SJSA1 (cell line): ENCODE measurements around the gene FTO. TPM values are rescaled to one million over a fixed set of nuclear protein-coding genes. Genes with fewer than 3 reads are reported as not detected.
"Not testable (repeated sequence)": the region's sequence is repeated elsewhere in the genome, so short reads cannot be mapped to it uniquely, and the experiment has no call there.

Experiments used
- DNase-seq, 2 experiments: peaks; one replicate each; pipeline ENCODE4 v3.0.0-alpha.2; 2015 to 2020; ENCODE audit warnings: low spot score in 2 of 2, low read depth in 1 of 2
- H3K27ac ChIP-seq: fragments of 250-450 bp; sonication (Bioruptor Pico); 2 replicates; pipeline ENCODE4 v1.5.1; 2020; ENCODE audit warnings: mild to moderate bottlenecking, moderate library complexity
- H3K27me3 ChIP-seq: fragments of 250-450 bp; sonication (Bioruptor Pico); replicated peaks from 2 replicates; pipeline ENCODE4 v1.5.1; 2020; ENCODE audit warnings: mild to moderate bottlenecking, moderate library complexity
- H3K36me3 ChIP-seq: fragments of 250-450 bp; sonication (Bioruptor Pico); 2 replicates; pipeline ENCODE4 v1.5.1; 2020; ENCODE audit warnings: mild to moderate bottlenecking
- H3K4me1 ChIP-seq: fragments of 250-450 bp; sonication (Bioruptor Pico); replicated peaks from 2 replicates; pipeline ENCODE4 v1.6.1; 2021; ENCODE audit warnings: mild to moderate bottlenecking
- H3K4me3 ChIP-seq: fragments of 250-450 bp; sonication (Bioruptor Pico); 2 replicates; pipeline ENCODE4 v1.5.1; 2020; ENCODE audit warnings: mild to moderate bottlenecking
- H3K9me3 ChIP-seq: fragments of 250-450 bp; sonication (Bioruptor Pico); replicated peaks from 2 replicates; pipeline ENCODE4 v1.5.1; 2020; ENCODE audit warnings: mild to moderate bottlenecking
- total RNA-seq: library from RNA; depleted of rRNA; stranded (reverse); fragments of >200 nt; shearing (Covaris generic); gene quantifications from 2 replicates; pipeline ENCODE4 v1.2.3, GENCODE V29; 2014

The FTO gene
- total RNA-seq, 1 experiment from 2014 or later, result 106 TPM

- no peaks in the 10 kb centered on the region for H3K27me3 ChIP-seq
- no peak for DNase-seq
- H3K4me1 ChIP-seq, result peaks cover 15% of the 10 kb centered on the region
- H3K4me3 ChIP-seq, result no peak overlapping the region
- no peaks in the 10 kb centered on the region for H3K9me3 ChIP-seq
- no peak overlapping the region for H3K27ac ChIP-seq
- peaks cover 7% of the 10 kb centered on the region; the same call in 1 of the 2 replicates for H3K36me3 ChIP-seq
These were observed 136.5 kb downstream of the FTO start for GRCh38 chr16:53840456-53840855.

- DNase-seq, result no peak
- Histone ChIP-seq H3K4me1 (peaks cover 6% of the 10 kb centered on the region), H3K27ac (no peak overlapping the region), H3K27me3 (no peaks in the 10 kb centered on the region), H3K9me3 (no peaks in the 10 kb centered on the region), H3K4me3 (no peak overlapping the region), H3K36me3 (peaks cover 11% of the 10 kb centered on the region; the same call in 1 of the 2 replicates)
These were observed 137.9 kb downstream of the FTO start for GRCh38 chr16:53841884-53842283.

- DNase-seq, result no peak
- Histone ChIP-seq H3K27me3 (no peaks in the 10 kb centered on the region), H3K27ac (no peak overlapping the region), H3K4me3 (no peak overlapping the region), H3K9me3 (no peaks in the 10 kb centered on the region), H3K4me1 (no peaks in the 10 kb centered on the region), H3K36me3 (peaks cover 11% of the 10 kb centered on the region)
These were observed 139.1 kb downstream of the FTO start for GRCh38 chr16:53843084-53843483.

- Histone ChIP-seq H3K4me1 (no peaks in the 10 kb centered on the region), H3K36me3 (peaks cover 16% of the 10 kb centered on the region), H3K4me3 (no peak overlapping the region), H3K9me3 (no peaks in the 10 kb centered on the region), H3K27ac (no peak overlapping the region), H3K27me3 (no peaks in the 10 kb centered on the region)
- no peak for DNase-seq
These were observed 140.8 kb downstream of the FTO start for GRCh38 chr16:53844804-53845203.

- H3K36me3 ChIP-seq, result peaks cover 16% of the 10 kb centered on the region
- H3K27me3 ChIP-seq, H3K27ac ChIP-seq, DNase-seq, H3K4me3 ChIP-seq, H3K9me3 ChIP-seq, H3K4me1 ChIP-seq: not testable (repeated sequence)
These were observed 142.6 kb downstream of the FTO start for GRCh38 chr16:53846549-53846948.

GRCh38 chr16:53846971-53847370 is 143.0 kb downstream of the FTO start:
- H3K4me3 ChIP-seq, result no peak overlapping the region
- no peaks in the 10 kb centered on the region for H3K9me3 ChIP-seq
- DNase-seq, result no peak
- peaks cover 13% of the 10 kb centered on the region for H3K36me3 ChIP-seq
- no peaks in the 10 kb centered on the region for H3K27me3 ChIP-seq
- H3K27ac ChIP-seq, result no peak overlapping the region
- no peaks in the 10 kb centered on the region for H3K4me1 ChIP-seq

GRCh38 chr16:53848277-53848942 is 144.5 kb downstream of the FTO start:
- no peaks in the 10 kb centered on the region for H3K9me3 ChIP-seq
- H3K36me3 ChIP-seq, result peaks cover 12% of the 10 kb centered on the region
- no peaks in the 10 kb centered on the region for H3K4me1 ChIP-seq
- no peak for DNase-seq
- H3K4me3 ChIP-seq, result no peak overlapping the region
- H3K27ac ChIP-seq, result no peak overlapping the region
- no peaks in the 10 kb centered on the region for H3K27me3 ChIP-seq

GRCh38 chr16:53848950-53849349 is 145.0 kb downstream of the FTO start:
- Histone ChIP-seq H3K27ac (no peak overlapping the region), H3K4me3 (no peak overlapping the region), H3K9me3 (no peaks in the 10 kb centered on the region), H3K36me3 (peaks cover 12% of the 10 kb centered on the region), H3K4me1 (no peaks in the 10 kb centered on the region), H3K27me3 (no peaks in the 10 kb centered on the region)
- no peak for DNase-seq

GRCh38 chr16:53849585-53849984 is 145.6 kb downstream of the FTO start:
- Histone ChIP-seq H3K9me3 (no peaks in the 10 kb centered on the region), H3K36me3 (peaks cover 9% of the 10 kb centered on the region), H3K27me3 (no peaks in the 10 kb centered on the region), H3K4me1 (no peaks in the 10 kb centered on the region), H3K4me3 (no peak overlapping the region), H3K27ac (no peak overlapping the region)
- DNase-seq, result no peak

GRCh38 chr16:53849994-53850393 is 146.0 kb downstream of the FTO start:
- no peak overlapping the region for H3K27ac ChIP-seq
- no peaks in the 10 kb centered on the region for H3K9me3 ChIP-seq
- H3K27me3 ChIP-seq, result no peaks in the 10 kb centered on the region
- H3K4me1 ChIP-seq, result no peaks in the 10 kb centered on the region
- no peak for DNase-seq
- no peak overlapping the region for H3K4me3 ChIP-seq
- H3K36me3 ChIP-seq, result peaks cover 9% of the 10 kb centered on the region

GRCh38 chr16:53852678-53853077 is 148.7 kb downstream of the FTO start:
- Histone ChIP-seq H3K9me3 (no peaks in the 10 kb centered on the region), H3K27ac (no peak overlapping the region), H3K27me3 (no peaks in the 10 kb centered on the region), H3K36me3 (peaks cover 4% of the 10 kb centered on the region; the same call in 1 of the 2 replicates), H3K4me3 (no peak overlapping the region), H3K4me1 (no peaks in the 10 kb centered on the region)
- DNase-seq, result no peak

- no peaks in the 10 kb centered on the region for H3K9me3 ChIP-seq
- H3K4me3 ChIP-seq, result no peak overlapping the region
- H3K27me3 ChIP-seq, result no peaks in the 10 kb centered on the region
- no peaks in the 10 kb centered on the region for H3K36me3 ChIP-seq
- no peak for DNase-seq
- no peak overlapping the region for H3K27ac ChIP-seq
- H3K4me1 ChIP-seq, result no peaks in the 10 kb centered on the region
These were observed 151.1 kb downstream of the FTO start for GRCh38 chr16:53855056-53855455.

GRCh38 chr16:53855511-53855910 is 151.6 kb downstream of the FTO start:
- no peaks in the 10 kb centered on the region for H3K9me3 ChIP-seq
- H3K27ac ChIP-seq, result no peak overlapping the region
- no peak overlapping the region for H3K4me3 ChIP-seq
- H3K27me3 ChIP-seq, result no peaks in the 10 kb centered on the region
- H3K36me3 ChIP-seq, result no peaks in the 10 kb centered on the region
- DNase-seq, result no peak
- no peaks in the 10 kb centered on the region for H3K4me1 ChIP-seq

GRCh38 chr16:53859995-53860540 is 156.1 kb downstream of the FTO start:
- Histone ChIP-seq H3K9me3 (no peaks in the 10 kb centered on the region), H3K27me3 (no peaks in the 10 kb centered on the region), H3K4me1 (peaks cover 11% of the 10 kb centered on the region), H3K4me3 (no peak overlapping the region), H3K27ac (no peak overlapping the region), H3K36me3 (0 out of 2 replicates have a peak, but pooled peaks cover 5% of the 10 kb centered on the region)
- no peak for DNase-seq

- H3K36me3 ChIP-seq, result 0 out of 2 replicates have a peak, but pooled peaks cover 5% of the 10 kb centered on the region
- no peaks in the 10 kb centered on the region for H3K27me3 ChIP-seq
- peaks cover 23% of the 10 kb centered on the region for H3K4me1 ChIP-seq
- H3K9me3 ChIP-seq, result no peaks in the 10 kb centered on the region
- H3K4me3 ChIP-seq, result no peak overlapping the region
- H3K27ac ChIP-seq, result no peak overlapping the region
- no peak for DNase-seq
These were observed 159.9 kb downstream of the FTO start for GRCh38 chr16:53863861-53864260.
